ENCODE data around the gene STXBP4.

STXBP4 gene

DNA sequence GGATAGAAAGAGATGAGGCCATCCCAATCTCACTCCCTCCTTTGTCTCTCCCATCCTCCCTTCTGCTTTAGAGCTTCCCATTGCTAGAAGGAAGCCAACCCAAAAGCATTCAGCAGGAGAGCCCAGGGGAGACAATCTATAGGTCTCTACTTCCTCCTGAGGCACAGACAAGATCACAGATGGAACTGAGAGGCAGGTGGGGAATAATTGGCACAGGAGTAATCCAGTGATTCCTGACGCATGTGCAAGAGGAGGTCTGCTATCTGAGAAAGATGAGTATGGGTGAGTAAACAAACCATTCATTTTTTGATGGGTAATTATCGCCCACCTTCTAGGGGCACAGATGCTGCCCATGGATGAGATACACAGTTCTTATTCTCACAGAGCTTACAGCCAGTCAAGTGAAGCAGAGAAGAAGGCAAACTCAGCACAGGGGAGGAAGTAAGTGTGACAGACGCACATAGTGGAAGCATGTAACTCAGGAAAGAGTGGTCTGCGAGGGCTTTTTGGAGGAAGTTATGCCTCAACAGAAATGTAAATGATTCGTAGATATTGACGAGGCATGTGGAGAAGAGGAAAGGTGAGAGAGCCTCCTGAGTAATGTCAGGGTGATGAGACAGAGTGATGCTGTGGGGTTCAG, 207.3 kb downstream of the STXBP4 start:
- no peak overlapping the region for H3K4ac ChIP-seq (ENCODE audit: low read depth, low read length)
- H3K4me2 ChIP-seq (ENCODE audit: low read length): no peak overlapping the region
- H3K27ac ChIP-seq (ENCODE audit: low read depth, low read length): no peak overlapping the region
- no CpG with 5 or more reads among the region's 6 CpGs for WGBS (ENCODE audit: extremely low coverage, insufficient coverage, insufficient read length)
- no peak overlapping the region for H4K91ac ChIP-seq (ENCODE audit: low read depth, low read length)
- H2BK12ac ChIP-seq (ENCODE audit: low read length): no peak overlapping the region
- no peak overlapping the region for H2BK120ac ChIP-seq (ENCODE audit: insufficient read depth, low read length, poor library complexity)
- H3K9me3 ChIP-seq (ENCODE audit: insufficient read depth, low read depth, low read length): no peaks in the 10 kb centered on the region
- DNase-seq: no peak
- no peak overlapping the region for H4K12ac ChIP-seq (ENCODE audit: low read depth, low read length)
- H2BK5ac ChIP-seq (ENCODE audit: low read depth, low read length, poor library complexity): no peak overlapping the region
- H3K9ac ChIP-seq (ENCODE audit: low read length): no peak overlapping the region
- no peak overlapping the region for H3K23ac ChIP-seq (ENCODE audit: low read length)
- no peaks in the 10 kb centered on the region for H3K79me2 ChIP-seq (ENCODE audit: control insufficient read depth, insufficient read depth, low read length, poor library complexity)
- no peak overlapping the region for H2AK5ac ChIP-seq (ENCODE audit: low read length)
- H4K8ac ChIP-seq (ENCODE audit: low read depth, low read length): no peak overlapping the region
- no peaks in the 10 kb centered on the region for H3K4me1 ChIP-seq (ENCODE audit: control insufficient read depth in 1 of 2, insufficient read depth in 2 of 2, low read length in 2 of 2)
- H3K36me3 ChIP-seq (ENCODE audit: control insufficient read depth in 1 of 2, insufficient read depth in 2 of 2, low read length in 2 of 2): no peaks in the 10 kb centered on the region
- no peaks in the 10 kb centered on the region for H3K27me3 ChIP-seq (ENCODE audit: insufficient read depth, low read length)
- H3K4me3 ChIP-seq (ENCODE audit: low read depth, low read length): no peak overlapping the region
- H3K18ac ChIP-seq (ENCODE audit: low read length): no peak overlapping the region
- H3K14ac ChIP-seq (ENCODE audit: low read length): no peak overlapping the region
- no peak overlapping the region for H2AFZ ChIP-seq (ENCODE audit: insufficient read depth, low read length, poor library complexity)
- no peaks in the 10 kb centered on the region for H3K79me1 ChIP-seq (ENCODE audit: low read length)

DNA sequence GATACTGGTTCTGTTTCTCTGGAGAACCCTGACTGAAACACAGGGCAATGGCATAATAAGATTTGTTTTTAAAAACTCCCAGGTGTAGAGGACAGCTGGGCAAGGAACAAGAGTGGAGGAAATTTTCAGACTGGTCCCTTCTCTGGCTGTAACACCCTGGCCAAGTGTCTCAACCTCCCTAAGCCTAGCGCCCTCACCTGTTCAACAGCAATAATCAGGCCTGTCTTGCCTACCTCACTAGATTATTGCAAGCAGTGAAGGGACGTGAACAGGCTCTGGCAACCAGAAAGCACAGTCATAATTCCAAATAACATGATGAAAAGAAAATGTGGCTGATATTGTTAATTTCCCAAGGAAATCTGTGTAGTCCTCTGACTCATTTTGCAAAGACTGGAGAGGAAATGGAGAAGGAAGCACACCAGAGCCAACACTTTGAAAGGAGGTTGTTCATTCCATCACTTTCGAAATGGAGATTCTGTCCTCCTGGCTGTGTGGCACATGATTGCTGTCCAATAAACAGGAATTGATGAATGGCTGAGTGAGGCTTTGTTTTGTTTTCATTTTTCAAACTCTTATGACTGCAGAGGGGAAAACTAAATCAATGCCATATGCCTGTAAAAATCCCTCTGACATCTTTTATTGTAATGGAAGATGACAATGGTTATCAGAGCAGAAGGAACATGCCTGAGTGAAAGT, 208.7 kb downstream of the STXBP4 start:
- Histone ChIP-seq H2AFZ (ENCODE audit: insufficient read depth, low read length, poor library complexity) (no peak overlapping the region), H3K27me3 (ENCODE audit: insufficient read depth, low read length) (no peaks in the 10 kb centered on the region), H4K8ac (ENCODE audit: low read depth, low read length) (no peak overlapping the region), H2BK120ac (ENCODE audit: insufficient read depth, low read length, poor library complexity) (no peak overlapping the region), H3K36me3 (ENCODE audit: control insufficient read depth in 1 of 2, insufficient read depth in 2 of 2, low read length in 2 of 2) (no peaks in the 10 kb centered on the region), H3K4me1 (ENCODE audit: control insufficient read depth in 1 of 2, insufficient read depth in 2 of 2, low read length in 2 of 2) (no peaks in the 10 kb centered on the region), H2BK5ac (ENCODE audit: low read depth, low read length, poor library complexity) (no peak overlapping the region), H2BK12ac (ENCODE audit: low read length) (no peak overlapping the region), H4K12ac (ENCODE audit: low read depth, low read length) (no peak overlapping the region), H4K91ac (ENCODE audit: low read depth, low read length) (no peak overlapping the region), H3K4me2 (ENCODE audit: low read length) (no peak overlapping the region), H2AK5ac (ENCODE audit: low read length) (no peak overlapping the region), H3K4me3 (ENCODE audit: low read depth, low read length) (no peak overlapping the region), H3K14ac (ENCODE audit: low read length) (no peak overlapping the region), H3K23ac (ENCODE audit: low read length) (no peak overlapping the region), H3K79me1 (ENCODE audit: low read length) (no peaks in the 10 kb centered on the region), H3K4ac (ENCODE audit: low read depth, low read length) (no peak overlapping the region), H3K9ac (ENCODE audit: low read length) (no peak overlapping the region), H3K27ac (ENCODE audit: low read depth, low read length) (no peak overlapping the region), H3K18ac (ENCODE audit: low read length) (no peak overlapping the region), H3K9me3 (ENCODE audit: insufficient read depth, low read depth, low read length) (no peaks in the 10 kb centered on the region), H3K79me2 (ENCODE audit: control insufficient read depth, insufficient read depth, low read length, poor library complexity) (no peaks in the 10 kb centered on the region)
- WGBS (ENCODE audit: extremely low coverage, insufficient coverage, insufficient read length): no CpG with 5 or more reads among the region's 3 CpGs
- no peak for DNase-seq

- no CpG with 5 or more reads among the region's 2 CpGs for WGBS (ENCODE audit: extremely low coverage, insufficient coverage, insufficient read length)
- H3K27ac ChIP-seq (ENCODE audit: low read depth, low read length): no peak overlapping the region
- DNase-seq: no peak
Measured at GRCh38 chr17:55177855-55178217, 209.3 kb downstream of the STXBP4 start.

DNA sequence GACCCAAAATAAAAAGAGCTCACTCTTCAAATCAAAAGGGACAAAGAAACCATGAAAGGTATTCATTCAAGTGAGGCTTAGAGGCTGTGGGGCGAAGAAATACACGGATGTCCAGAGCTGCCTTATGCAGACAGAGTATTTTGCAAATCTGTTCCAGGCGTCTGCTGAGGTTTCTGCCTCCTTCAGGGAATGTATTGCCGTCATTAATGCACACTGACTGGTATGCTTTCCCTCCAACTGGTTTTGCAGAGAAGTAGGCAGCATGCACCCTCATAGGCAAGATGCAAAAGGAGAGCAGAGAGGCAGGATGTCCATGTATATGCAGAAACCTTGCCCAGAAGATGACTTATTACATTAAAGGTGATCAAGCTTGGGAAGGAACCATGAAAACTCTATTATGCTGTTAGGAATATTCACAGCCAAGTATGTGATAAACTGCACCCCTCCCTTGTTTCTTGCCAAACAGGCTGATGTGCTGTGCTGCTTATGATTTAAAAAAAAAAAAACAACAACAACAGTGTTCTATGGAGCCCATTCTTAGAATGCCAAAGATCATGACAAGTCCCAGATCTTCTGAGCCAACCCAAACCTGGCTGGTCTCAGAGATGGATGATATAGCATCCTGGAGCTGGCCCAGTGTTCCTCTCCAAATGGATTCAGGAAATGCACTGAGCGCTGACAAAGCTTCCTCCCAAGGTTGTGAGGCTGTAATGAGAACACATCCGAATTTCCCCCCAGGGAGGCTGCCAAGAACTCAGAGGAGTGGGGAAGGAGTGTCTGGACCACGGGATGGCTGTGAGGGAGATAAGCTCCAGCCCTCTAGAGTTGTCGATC, 218.6 kb downstream of the STXBP4 start:
- H3K36me3 ChIP-seq (ENCODE audit: control insufficient read depth in 1 of 2, insufficient read depth in 2 of 2, low read length in 2 of 2): no peaks in the 10 kb centered on the region
- no CpG with 5 or more reads among the region's 8 CpGs for WGBS (ENCODE audit: extremely low coverage, insufficient coverage, insufficient read length)
- no peaks in the 10 kb centered on the region for H3K9me3 ChIP-seq (ENCODE audit: insufficient read depth, low read depth, low read length)
- H3K14ac ChIP-seq (ENCODE audit: low read length): no peak overlapping the region
- no peaks in the 10 kb centered on the region for H3K27me3 ChIP-seq (ENCODE audit: insufficient read depth, low read length)
- no peak overlapping the region for H3K27ac ChIP-seq (ENCODE audit: low read depth, low read length)
- no peak overlapping the region for H3K4ac ChIP-seq (ENCODE audit: low read depth, low read length)
- H4K91ac ChIP-seq (ENCODE audit: low read depth, low read length): no peak overlapping the region
- H3K4me2 ChIP-seq (ENCODE audit: low read length): no peak overlapping the region
- H2AK5ac ChIP-seq (ENCODE audit: low read length): no peak overlapping the region
- no peaks in the 10 kb centered on the region for H3K79me1 ChIP-seq (ENCODE audit: low read length)
- no peak overlapping the region for H2BK5ac ChIP-seq (ENCODE audit: low read depth, low read length, poor library complexity)
- H2BK12ac ChIP-seq (ENCODE audit: low read length): no peak overlapping the region
- H2BK120ac ChIP-seq (ENCODE audit: insufficient read depth, low read length, poor library complexity): no peak overlapping the region
- no peak overlapping the region for H3K9ac ChIP-seq (ENCODE audit: low read length)
- H3K23ac ChIP-seq (ENCODE audit: low read length): no peak overlapping the region
- no peak overlapping the region for H2AFZ ChIP-seq (ENCODE audit: insufficient read depth, low read length, poor library complexity)
- H4K8ac ChIP-seq (ENCODE audit: low read depth, low read length): no peak overlapping the region
- no peaks in the 10 kb centered on the region for H3K79me2 ChIP-seq (ENCODE audit: control insufficient read depth, insufficient read depth, low read length, poor library complexity)
- no peak for DNase-seq
- H3K18ac ChIP-seq (ENCODE audit: low read length): no peak overlapping the region
- no peaks in the 10 kb centered on the region for H3K4me1 ChIP-seq (ENCODE audit: control insufficient read depth in 1 of 2, insufficient read depth in 2 of 2, low read length in 2 of 2)
- H3K4me3 ChIP-seq (ENCODE audit: low read depth, low read length): no peak overlapping the region
- H4K12ac ChIP-seq (ENCODE audit: low read depth, low read length): no peak overlapping the region

More at GRCh38 chr17:55177855-55178217, 209.3 kb downstream of the STXBP4 start:
- Histone ChIP-seq H3K9ac (ENCODE audit: low read length) (no peak overlapping the region), H3K23ac (ENCODE audit: low read length) (no peak overlapping the region), H3K79me1 (ENCODE audit: low read length) (no peaks in the 10 kb centered on the region), H4K91ac (ENCODE audit: low read depth, low read length) (no peak overlapping the region), H2BK12ac (ENCODE audit: low read length) (no peak overlapping the region), H3K18ac (ENCODE audit: low read length) (no peak overlapping the region), H2AFZ (ENCODE audit: insufficient read depth, low read length, poor library complexity) (no peak overlapping the region), H2AK5ac (ENCODE audit: low read length) (no peak overlapping the region), H3K27me3 (ENCODE audit: insufficient read depth, low read length) (no peaks in the 10 kb centered on the region), H3K4me2 (ENCODE audit: low read length) (no peak overlapping the region), H3K4ac (ENCODE audit: low read depth, low read length) (no peak overlapping the region), H2BK120ac (ENCODE audit: insufficient read depth, low read length, poor library complexity) (no peak overlapping the region), H4K12ac (ENCODE audit: low read depth, low read length) (no peak overlapping the region), H3K36me3 (ENCODE audit: control insufficient read depth in 1 of 2, insufficient read depth in 2 of 2, low read length in 2 of 2) (no peaks in the 10 kb centered on the region), H3K79me2 (ENCODE audit: control insufficient read depth, insufficient read depth, low read length, poor library complexity) (no peaks in the 10 kb centered on the region), H3K4me1 (ENCODE audit: control insufficient read depth in 1 of 2, insufficient read depth in 2 of 2, low read length in 2 of 2) (no peaks in the 10 kb centered on the region), H4K8ac (ENCODE audit: low read depth, low read length) (no peak overlapping the region), H3K4me3 (ENCODE audit: low read depth, low read length) (no peak overlapping the region), H2BK5ac (ENCODE audit: low read depth, low read length, poor library complexity) (no peak overlapping the region), H3K9me3 (ENCODE audit: insufficient read depth, low read depth, low read length) (no peaks in the 10 kb centered on the region), H3K14ac (ENCODE audit: low read length) (no peak overlapping the region)

Data from trophoblast cell (in vitro differentiated cells and primary cell).